Inflammatory macrophage treated with lipopolysaccharide for 1 hour (primary cell): Measurements from ENCODE around the gene RANGAP1.

Experiments used
- DNase-seq, 2 donors: peaks; one replicate each; pipeline ENCODE4 v3.0.0-alpha.2; 2020 to 2022

RANGAP1 gene

DNA sequence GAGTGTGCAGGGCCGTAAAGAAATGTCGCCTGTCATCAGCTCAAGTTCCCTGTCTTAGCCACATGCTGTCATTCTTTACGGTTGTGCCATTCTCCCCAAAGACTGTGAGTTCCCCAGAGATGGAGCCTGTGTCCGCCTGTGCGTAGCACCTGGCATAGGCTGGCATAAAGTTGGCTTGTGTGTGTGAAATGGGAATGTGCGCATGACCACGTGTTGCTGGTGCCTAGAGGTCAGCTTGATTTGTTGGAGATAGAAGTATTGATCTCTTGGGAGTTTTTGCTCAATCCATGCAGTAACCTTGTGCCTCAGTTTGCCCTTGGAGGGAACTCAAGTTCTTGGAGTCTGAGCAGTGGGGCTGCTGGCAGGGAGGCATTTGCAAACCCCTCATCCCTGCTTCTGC, 54.6 kb downstream of the RANGAP1 start:
- DNase-seq = no peak

GRCh38 chr22:41230401-41230785, 55.6 kb downstream of the RANGAP1 start:
- DNase-seq = no peak

DNA sequence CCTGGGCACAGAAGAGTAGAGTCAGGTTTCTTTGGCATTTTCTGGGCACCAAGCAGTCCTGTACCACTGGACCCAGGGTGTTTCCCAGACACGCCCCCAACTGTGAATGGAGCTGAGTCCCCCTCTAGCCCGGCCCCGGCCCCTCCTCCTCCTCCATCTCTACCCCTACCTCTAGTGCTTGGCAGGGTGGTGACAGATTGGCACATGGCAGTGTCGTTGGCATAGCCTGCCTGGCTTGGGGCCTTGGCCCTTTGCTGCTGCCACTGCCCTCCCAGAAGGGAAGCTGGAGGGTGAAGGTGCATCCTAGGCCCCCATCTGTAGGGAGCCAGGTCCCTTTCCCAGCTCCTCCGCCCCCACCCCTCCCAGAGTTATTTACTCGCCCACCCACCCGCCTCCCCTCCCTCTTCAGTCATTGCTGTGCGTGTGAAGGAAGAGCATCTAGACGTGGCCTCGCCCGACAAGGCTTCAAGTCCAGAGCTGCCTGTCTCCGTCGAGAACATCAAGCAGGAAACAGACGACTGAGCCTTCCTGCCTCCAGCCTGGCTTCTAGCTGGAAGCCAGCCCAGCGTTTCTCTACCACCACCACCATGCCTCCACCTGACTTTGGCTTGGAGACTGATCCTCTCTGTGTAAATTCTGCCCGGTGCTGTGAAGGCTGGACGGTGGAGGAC, 56.1 kb downstream of the RANGAP1 start:
- no peak for DNase-seq

- no peak for DNase-seq
These were observed 56.8 kb downstream of the RANGAP1 start for GRCh38 chr22:41229215-41229614.

DNA sequence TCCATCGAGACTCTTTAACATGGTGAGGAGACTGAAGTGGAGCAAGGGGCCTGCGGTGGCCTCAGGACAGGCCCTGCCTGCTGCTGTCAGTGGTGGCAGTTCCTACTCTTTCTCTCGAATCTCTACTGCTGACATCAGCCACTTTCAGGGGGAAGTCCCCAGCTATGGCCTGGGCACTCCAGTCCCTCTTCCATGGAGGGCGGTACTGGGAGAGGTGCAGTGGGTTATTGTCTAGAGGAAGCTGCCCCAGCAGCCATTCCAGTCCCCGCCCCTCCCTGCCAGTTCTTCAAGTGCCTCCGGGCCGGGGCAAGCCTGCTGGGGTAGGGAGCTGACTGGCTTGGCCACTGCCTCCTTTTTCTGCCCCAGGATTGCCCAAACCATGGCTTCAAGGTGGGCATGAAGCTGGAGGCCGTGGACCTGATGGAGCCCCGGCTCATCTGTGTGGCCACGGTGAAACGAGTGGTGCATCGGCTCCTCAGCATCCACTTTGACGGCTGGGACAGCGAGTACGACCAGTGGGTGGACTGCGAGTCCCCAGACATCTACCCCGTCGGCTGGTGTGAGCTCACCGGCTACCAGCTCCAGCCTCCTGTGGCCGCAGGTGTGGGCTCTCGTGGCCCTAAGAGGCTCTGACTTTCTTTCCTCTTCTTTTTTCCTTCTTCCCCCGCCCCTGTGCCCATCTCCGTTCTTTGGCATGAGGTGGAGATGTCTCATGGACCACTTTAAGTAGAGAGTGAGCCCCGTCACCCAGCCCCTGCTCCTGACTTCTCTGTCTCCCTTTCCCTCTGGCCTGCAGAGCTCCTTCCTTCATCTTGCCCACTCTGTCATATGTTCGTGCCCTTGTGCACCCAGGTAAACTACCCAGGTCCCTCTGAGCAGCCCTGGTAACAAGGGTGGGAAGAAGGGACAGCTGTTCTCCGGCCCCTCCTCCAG, 59.0 kb downstream of the RANGAP1 start:
- peak; percentile 27 to 60 for DNase-seq

- no peak for DNase-seq
These were observed 62.5 kb downstream of the RANGAP1 start for GRCh38 chr22:41223535-41223934.

DNA sequence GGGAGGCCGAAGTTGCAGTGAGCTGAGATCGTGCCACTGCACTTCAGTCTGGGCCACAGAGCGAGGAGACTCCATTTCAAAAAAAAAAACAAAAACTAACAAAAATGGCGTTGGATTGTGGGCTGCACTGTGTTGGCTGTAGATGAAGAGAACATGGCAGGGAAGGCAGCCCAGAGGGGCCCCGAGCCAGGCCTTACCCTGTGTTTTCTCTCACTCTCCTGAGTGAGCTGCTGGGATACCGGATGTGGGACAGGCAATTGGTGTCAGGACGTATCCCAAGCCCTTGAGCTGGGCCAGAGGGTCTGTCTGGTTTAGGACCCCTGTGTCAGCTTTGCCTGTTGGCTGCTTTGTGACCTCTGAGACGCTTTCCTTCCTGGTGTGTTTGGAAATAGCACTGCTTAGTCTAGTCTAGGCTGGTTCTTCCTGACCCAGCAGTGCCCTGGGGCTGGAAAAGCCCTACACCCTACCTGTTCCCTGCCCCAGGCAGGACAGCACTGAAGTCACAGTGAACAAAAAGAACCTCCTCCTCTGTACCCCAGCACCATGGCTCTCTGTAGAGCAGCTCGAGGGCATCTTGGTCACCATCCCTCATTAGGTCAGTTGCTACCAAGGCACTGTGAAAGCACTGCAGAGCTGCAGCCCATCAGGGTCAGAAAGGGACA, 63.0 kb downstream of the RANGAP1 start:
- no peak for DNase-seq

DNA sequence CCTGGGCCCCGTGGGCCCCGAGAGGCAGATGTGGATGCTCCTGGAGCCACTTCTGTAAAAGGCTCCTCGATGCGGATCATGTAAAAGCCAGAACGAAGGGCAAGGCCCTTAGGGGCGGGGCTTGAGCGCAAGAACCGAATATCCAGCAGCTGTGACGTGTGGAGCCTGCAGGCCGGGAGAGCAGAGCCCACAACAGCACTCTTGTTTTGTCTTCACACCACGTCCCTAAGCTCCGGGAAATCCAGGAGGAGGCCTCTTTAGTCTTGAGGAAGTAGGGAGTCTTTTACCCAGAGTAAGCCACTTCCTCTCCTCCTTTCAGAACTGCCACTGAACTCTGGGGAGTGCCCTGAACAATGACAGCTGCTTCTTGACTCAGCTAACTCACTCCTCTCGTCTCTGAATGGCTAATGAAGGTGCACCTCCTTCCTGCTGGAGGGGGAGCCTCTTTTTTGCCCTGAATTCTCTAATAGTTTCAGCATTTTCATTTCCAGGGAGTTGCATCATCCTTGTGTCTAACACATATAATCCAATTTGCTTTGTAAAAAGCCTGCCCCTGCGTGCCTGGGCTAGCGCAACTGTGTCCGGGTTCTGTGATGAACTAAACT, 68.3 kb downstream of the RANGAP1 start:
- DNase-seq = peak; percentile 93

GRCh38 chr22:41216984-41217383, 69.0 kb downstream of the RANGAP1 start:
- no peak for DNase-seq

- no peak for DNase-seq
These were observed 70.1 kb downstream of the RANGAP1 start for GRCh38 chr22:41215926-41216325.

DNA sequence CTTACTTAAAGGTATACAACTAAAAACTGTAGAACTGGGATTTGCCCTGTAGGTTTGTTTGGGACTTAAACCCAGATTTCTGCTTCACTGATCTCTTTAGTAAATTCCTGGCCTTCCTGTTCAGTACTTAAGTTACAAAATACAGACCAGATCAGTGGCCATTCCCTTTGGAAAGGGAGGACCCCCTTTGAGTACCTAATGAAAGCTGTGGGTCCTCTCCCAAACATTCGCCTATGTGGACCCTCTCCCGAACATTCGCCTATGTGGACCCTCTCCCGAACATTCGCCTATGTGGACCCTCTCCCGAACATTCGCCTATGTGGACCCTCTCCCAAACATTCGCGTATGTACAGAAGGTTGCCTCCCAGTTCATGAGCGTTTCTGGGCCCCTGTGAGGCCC, 70.6 kb downstream of the RANGAP1 start:
- DNase-seq = no peak

DNA sequence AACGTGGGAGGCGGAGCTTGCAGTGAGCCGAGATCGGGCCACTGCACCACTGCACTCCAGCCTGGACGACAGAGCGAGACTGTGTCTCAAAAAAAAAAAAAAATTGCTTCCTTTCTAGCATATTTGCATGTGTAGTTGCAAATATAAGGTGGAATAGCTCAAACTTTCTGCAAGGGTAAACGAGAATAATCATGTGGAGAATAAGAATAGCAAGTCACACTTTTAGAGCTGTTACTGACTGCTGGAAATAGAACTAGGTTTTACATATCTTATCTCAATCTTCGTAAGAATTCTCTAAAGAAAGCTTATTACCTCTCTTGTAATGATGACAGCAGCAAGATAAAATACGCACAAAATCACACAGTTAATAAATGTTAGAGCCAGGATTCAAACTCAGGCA, 79.3 kb downstream of the RANGAP1 start:
- no peak for DNase-seq

DNA sequence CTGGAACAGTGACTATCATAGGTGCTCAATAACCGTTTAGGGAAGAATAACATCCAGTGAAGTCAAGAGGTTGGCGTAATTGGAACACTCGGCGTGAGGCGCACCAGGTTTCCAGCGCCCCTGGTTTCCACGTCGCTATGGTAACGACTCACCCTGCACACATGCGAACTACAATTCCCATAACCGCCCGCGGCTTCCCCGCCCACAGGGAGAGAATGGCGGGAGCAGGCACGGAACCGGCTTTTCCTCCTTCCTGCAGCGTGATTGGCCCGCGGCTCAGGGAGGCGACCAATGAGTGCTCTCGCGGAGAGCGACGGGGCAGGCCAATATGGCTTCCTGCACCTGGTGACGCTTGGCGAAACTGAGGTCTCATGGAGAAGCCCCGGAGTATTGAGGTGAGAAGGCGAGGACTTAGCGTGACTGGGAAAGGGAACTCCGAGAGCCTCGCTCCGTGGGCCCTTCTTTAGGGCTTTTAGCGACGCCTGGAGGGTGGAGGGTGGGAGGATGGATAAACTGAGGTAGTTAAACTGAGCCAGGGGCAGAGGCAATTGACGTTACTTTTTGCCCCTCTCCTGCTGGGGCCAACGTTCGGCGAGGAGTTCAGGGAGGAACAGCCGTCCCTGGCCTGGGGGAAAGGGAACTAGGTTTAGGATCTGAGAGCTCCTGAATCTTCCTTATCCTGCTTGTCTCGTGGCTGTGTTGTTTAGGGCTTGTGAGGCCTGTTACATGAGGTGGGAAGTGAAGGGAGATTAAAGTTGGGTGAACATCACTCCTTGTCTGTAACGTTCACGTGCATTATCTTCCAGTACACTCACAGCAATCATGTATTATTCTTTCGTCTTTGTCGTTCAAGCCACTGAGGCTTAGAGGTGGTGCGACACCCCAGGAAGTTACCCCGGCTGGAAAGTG, 80.7 kb downstream of the RANGAP1 start, which contains the start of gene L3MBTL2:
Gene L3MBTL2 (plus strand): TSS at position 321 of the 909 bp plus-strand sequence. CDS start 51 bp downstream, at position 372.
- DNase-seq = peak; percentile 93 to 99

DNA sequence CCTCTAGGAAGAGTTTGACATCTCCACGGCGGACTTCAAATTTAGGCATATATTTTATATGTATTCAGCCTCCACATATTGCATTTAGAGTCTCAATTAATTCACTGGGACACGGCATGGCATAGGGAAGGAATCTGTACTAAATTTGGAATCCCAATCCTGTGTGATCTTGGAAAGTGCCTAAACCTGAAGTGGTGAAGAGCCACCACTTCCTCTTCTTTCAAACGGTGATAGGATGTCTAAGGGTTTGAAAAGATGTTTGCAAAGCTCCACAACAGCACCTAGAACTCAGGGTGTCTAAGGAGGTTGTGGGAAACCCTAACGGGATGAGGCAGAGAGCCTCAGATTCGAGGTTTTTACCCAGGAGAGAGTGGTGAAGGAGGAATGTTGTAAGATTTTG, 81.9 kb downstream of the RANGAP1 start:
- DNase-seq = no peak

DNA sequence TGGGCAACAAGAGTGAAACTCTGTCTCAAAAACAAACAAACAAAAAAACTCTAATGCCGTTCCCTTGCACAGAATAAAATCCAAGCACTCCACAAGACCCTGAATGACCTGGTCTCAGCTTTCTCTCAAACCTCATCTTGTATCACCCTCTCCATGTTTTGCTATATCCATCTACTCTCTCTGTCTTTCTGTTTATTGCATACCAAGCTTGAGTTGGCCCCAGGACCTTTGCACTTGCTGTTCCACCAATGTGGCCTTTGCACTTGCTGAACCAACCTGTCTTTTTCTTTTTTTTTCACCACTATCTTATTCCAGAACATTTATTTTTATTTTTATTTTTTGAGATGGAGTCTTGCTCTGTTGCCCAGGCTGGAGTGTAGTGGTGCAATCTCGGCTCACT, 82.9 kb downstream of the RANGAP1 start:
- no peak for DNase-seq

DNA sequence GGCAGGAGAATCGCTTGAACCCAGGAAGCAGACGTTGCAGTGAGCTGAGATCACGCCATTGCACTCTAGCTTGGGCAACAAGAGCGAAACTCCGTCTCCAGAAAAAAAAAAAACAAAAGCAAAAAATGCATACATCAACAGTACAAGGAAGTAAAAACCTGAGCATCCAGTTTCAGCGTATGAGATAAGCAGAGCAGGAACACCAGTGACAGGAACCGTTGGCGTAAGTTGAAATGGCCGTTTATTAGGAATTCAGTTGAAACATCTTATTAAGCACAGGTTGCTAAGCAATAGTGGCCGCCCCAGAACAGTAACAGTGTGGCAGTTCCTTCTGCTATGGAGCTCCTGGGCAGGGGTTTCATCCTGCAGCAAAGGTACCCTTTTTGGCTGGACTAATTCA, 84.8 kb downstream of the RANGAP1 start:
- DNase-seq = peak in 1 of 2 donors; percentile 22

DNA sequence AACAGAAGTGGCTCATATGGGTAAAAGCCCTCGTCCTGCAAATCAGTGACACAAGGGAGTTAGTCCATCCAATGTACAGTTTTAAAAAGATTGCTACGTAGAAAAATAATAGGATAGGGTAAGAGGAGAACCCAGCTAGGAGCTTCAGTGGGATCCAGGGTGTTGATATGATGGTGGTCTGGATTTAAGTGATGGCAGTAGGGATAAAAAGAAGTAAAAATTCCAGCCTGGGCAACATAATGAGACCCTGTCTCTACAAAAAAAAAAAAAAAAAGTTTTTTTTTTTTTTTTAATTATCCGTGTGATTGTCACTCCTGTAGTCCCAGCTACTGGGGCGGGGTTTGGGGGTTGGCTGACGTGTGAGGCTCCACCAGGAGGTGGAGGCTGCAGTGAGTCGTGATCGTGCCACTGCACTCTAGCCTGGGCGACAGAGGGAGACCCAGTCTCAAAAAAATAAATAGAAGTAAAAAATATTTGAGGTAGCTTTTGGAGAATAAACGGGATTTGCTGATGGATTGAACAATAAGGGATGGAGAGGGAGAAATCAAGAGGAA, 87.9 kb downstream of the RANGAP1 start:
- peak; percentile 19 to 21 for DNase-seq

DNA sequence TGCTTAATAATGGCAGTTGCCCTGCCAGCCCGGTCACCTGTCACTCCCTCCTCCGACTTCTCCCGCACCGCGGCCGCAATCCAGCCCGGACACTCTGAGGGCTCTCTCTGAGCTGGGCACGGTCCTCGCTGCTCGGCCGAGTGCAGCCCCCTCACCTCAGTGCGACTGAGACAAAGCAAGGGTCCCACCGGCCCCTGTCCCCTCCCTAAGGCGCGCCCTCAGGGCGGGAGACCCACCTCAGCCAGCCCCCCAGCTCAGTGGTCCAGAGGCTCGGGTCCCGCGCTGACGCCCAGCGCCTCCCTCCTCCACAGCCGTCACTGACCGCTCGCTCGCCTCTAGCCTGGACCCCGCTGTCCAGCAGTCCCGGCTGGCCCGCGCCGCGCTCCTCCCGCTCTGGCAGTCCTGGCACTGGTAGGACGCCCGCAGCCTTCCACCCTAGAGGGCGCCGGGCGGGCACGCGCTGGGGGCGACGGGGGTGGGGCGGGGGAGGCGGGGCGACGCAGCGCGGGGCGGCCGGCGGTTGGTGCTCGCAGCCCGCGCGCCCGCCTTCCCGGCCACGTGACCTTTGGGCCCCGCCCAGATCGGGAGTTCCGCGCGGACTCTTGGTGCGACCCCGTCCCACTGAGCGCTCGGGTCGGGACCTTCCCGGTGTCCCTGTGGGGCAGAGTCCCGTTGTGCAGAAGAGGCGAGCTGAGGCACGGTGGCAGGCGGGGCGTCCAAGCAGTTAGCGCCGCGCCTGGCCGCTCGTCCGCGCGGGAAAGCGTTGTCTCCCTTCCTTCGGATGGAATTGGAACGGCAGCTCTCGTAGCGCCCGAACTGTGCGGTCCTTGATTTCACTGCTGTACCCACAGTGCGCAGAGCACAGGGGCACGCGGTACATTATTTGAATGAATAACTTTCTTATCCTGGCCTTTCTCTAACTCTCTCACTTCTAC, 88.7 kb downstream of the RANGAP1 start:
- peak; percentile 64 to 84 for DNase-seq
